GM20431 (cell line): ENCODE data around the gene DNAJB7.
"Not testable (repeated sequence)": the region's sequence is repeated elsewhere in the genome, so short reads cannot be mapped to it uniquely, and the experiment has no call there.

ENCODE experiments used
- in situ Hi-C: fragments of 300-500 bp; cut with MseI, MboI; formaldehyde crosslinking; loops from one replicate; pipeline ENCODE4 v1.15.0; 2020; ENCODE audit warnings: low sequenced_read_pairs; ENCODE audit not compliant: unreplicated experiment

The DNAJB7 gene

DNA sequence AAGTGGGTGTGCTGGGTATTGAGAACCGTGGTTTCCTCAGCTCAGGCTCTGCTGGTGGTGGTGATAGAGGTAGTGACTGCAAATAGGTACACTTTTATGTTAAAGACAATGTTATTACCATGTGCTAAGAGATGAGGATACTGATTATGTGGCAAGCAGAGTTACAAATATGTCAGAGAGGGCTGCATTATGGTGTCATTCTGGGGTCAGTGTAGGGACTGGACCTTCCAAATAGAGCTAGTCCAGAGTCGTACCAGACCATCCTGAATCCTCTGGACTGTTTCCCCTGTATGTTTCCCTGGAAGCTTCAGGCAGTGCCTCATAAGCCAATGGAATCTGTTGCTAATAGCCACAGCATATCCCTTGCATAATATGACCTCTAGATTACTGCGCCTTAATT lies at the start of gene DNAJB7:
Gene DNAJB7 (minus strand): TSS at position 101 of the 400 bp plus-strand sequence. CDS start 119 bp downstream, outside the sequence.
- in situ Hi-C loops, result no loop called here

DNA sequence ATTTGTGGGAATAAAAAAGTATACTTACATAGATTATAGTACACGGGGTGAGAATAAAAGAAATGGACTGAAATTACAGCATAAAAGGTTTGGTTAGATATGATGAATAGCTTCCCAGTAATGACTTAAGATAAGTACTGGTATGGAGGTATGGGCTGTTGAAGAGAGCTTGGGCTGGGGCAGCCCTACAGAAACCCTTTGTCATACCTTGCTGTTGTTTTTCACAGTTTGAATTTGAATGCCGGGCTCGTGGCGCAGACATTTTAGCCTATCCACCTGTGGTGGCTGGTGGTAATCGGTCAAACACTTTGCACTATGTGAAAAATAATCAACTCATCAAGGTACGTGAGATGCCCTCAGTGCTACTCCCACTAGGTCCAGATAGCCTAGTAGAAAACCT lies 47.0 kb upstream of the DNAJB7 start:
- in situ Hi-C loops, result no loop called here

DNA sequence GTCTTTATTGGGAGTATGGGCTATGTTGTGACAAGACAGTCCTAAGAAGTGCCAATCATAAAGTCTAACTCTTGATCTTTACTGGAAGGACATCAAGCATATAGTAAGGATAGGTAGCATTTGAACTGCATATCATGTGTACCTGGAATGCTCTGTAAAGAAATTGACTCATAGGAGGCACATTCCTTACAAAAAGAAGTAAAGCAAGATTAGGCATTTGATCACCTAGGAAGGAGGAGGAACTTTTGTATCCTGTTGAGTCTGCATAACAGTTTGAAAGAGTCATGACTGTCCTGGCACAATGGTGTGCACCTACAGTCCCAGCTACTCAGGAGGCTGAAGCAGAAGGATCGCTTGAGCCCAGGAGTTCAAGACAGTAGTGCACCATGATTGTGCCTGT lies 42.2 kb upstream of the DNAJB7 start:
- in situ Hi-C loops, result no loop called here

DNA sequence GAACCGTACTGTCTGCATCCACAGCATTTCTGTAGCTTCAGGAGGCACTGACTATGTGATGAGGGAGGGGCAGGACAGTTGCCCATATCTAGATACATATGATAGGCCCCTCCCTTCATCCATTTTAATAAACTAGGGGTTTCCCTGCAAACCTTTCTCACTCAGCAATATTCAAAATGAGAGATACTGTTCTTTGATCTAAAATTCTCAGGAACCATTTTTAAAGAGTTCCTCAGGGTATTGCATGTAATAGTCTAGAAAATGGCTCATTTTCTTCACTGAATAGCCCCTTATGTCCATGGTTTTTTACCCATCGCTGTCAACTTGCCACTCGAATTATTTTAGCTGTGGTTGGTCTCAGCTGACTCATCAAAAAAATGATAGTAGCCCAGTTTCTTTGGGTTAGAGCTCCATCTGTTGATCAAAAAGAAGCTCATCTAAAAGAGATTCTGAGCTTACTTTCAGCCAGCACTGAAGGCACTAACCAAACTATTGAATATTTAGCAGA lies 37.0 kb upstream of the DNAJB7 start:
- in situ Hi-C loops, result no loop called here

DNA sequence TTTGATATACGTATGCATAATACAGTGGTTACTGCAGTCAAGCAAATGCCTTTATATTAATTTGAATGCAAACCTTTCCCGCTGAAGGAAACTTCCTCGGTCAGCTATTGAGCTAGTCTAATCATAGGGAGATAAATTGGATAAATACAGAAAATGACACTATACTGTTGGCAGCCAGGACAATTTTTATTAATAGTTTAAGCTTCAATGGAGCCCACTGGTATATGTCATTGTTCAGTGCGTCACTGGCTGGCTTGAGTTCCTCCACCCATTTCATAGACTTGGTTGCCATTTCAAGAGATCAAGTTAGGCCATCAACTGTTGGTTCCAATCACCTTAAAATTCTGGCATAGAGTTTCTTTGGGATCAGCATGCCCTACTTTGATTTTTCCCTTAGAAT lies 32.5 kb upstream of the DNAJB7 start:
- in situ Hi-C loops, result no loop called here

DNA sequence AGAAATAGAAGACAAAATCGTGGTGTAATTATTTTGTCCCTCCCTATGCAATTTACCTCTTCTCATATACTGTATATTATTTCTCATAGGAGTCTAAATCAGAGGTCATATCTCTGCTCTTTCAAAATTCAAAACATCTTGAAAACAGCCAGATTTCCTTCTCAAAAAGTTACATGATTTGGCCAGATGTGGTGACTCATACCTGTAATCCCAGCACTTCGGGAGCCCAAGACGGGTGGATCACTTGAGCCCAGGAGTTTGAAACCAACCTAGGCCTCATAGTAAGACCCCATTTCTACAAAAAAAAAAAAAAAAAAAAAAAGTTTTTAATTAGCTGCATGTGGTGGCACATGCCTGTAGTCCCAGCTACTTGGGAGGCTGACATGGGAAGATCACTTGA lies 29.0 kb upstream of the DNAJB7 start:
- in situ Hi-C loops, result no loop called here

DNA sequence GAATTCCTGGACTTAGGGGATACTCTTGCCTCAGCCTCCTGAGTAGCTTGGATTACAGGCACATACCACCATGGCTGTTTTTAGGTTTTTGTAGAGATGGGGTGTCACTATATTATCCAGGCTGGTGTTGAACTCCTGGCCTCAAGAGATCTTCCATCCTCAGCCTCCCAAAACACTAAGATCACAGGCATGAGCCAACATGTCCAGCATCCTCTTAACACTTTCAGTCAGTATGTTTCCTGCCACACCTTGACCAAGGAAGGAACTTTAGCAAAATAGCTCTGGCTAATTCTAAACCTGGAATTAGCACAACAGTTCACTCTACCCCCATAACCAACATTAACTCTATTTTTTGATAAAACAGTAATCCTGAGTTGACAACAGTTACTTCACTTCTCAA lies 27.2 kb upstream of the DNAJB7 start:
- in situ Hi-C loops, result no loop called here

DNA sequence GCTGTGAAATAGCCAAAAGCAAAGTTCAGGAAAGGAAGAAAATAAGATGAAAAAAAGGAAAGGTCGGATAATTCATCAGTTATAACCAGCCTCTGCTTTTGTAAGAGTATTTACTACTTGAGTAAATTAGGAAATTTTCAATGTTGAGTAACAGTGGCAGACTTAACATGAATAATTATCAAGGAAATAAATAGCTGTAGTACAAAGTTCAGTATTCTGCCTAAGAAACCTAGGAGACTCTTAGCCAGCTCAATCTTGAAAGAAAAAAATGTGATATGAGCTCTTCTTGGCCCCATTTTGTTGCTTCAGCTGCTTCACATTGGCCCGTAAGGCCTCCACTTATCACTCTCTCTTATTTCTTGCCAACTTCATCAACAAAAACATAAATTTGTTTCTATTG lies 17.0 kb upstream of the DNAJB7 start:
- in situ Hi-C loops, result no loop called here

DNA sequence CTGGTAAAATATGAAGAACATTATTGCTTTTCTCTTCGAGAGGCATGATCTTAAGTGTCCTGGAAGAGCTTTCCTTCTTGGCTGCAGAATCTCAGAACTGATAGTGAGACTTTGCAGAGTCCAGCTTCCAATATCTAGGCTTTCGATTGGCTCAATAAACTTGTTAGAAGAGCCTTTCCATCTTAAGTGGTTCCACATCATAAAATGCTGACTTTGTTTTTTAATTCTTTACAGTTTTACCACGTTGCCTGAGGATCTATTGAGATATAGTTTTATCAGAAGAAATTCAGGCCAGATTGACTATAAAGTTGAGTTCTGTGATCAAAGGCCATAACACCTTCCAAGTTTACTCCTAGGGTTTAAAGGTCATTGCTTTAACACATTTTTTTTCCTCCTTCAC lies 15.6 kb upstream of the DNAJB7 start:
- in situ Hi-C loops, result no loop called here

DNA sequence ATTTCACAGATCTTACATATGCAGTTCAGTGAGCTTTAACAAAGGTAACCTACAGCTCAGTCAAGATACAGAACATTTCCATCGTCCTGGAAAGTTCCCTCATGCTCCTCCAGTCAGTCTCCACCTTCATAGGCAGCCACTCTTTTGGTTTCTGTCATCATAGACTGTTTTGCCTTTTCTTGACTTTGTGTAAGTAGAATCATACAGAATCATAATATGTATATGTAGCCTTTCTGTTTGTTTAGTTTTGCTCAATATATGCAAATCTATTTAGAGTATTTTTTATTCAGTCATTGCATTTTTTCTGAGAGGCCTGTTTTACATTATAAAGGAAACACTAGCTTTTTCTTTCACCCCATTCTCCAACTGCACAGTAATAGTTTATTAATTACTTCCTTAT lies 15.0 kb upstream of the DNAJB7 start:
- in situ Hi-C loops, result no loop called here

DNA sequence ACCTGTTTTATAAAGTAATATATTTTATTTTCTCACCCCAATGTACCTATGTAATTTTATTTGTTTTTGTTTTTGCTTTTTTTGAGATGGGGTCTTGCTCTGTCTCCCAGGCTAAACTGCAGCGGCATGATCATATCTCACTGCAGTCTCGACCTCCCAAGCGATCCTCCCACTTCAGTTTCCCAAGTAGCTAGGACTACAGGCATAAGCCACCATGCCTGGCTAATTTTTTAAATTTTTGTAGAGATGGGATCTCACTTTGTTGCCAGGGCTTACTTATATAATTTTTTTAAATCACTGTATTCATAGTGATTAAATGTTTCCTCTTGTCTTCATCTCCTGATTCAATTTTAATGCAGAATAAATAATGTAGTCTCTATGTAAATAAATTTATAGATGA lies 13.2 kb upstream of the DNAJB7 start:
- in situ Hi-C loops, result no loop called here

DNA sequence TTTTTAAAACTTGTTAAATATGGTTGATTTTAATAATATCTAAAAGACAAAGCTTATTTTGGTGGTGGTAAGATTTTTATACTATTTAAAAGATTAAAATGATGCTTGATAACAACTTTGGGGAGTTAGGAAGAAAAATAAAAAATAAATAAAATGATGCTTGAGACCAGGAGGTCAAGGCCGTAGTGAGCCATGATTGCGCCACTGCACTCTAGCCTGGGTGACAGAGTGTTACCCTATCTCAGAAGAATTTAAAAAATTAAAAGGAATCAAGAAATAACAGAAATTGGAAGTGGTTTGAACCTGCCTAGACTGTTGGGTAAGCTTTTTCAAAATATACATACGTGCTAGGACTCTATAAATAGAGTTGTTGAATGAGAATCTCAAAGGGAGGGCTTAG lies 12.1 kb upstream of the DNAJB7 start:
- in situ Hi-C loops, result no loop called here

DNA sequence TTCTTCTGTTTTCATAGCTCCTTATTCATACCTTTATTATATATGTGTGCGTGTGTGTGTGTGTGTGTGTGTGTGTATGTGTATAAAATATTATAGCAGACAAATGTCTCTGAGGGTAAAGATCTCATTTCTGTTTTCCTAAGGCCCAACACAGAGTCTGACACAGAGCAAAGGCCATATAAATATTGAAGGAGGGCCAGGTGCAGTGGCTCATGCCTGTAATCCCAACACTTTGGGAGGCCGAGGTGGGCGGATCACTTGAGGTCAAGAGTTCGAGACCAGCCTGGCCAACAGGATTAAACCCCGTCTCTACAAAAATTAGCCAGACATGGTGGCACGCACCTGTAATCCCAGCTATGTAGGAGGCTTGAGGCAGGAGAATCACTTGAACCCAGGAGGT lies 6.5 kb upstream of the DNAJB7 start:
- in situ Hi-C loops, result not testable (repeated sequence)

DNA sequence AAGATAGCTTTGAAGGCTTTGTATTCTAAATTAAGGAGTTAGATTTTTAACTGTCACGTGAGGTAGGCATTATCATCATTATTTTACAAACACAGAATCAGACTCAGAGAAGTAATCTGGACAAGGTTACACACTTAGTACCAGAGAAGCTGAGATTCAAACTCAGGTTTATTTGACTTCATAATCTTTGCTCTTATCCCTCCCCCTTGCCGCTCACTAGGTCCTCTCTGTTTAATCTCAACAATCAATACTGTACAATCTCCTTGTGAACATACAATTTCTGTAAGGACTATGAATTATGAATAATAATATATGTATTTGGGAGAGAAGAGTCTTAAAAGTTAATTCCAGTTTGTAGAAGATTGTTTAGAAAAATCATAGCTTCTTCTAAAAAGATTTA lies 5.2 kb upstream of the DNAJB7 start:
- in situ Hi-C loops, result no loop called here

DNA sequence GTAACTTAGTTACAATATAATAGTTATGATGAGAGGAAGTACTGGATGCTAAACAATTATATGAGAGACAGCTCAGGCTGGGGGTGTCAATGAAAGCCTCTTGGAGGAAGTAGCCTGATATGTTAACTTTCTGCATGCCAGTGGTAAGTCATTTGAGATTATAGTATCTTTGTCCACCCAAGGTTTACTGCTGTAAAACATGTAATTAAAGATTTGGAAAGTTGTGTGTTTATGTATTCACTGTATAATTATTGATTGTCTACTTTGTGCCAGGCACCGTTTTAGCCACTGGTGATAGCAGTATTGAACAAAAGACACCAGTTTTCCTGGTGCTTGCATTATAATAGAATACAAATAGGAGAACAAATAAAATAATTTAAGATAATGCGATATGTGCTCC lies 624 bp upstream of the DNAJB7 start:
- in situ Hi-C loops, result no loop called here

DNA sequence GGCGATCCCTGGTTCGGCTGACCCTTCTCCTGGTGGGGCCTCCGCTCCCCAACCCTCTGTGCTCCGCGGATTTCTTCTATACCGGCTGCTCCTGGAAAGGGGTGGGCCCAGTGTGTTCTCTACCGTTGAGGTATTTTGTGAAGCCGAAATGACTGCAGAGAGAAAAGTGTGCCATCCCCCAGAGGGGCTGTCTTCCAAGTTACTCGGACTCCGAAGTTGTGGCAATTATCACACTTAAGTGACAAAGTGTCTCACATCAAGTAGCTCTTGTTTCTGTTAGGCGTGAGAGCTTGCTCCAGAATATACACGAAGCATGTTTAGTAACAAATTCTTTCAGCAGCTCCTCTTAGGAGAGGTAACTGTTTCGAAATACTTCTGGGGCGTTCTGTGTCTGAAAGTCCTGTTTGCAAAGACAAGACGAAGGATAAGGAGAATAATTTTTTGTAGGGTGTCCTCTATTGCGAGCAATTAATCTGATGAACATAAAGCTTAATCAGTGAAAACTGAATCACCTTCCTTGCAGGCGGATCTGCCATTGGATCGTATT lies 4.5 kb downstream of the DNAJB7 start:
- in situ Hi-C loops, result no loop called here

DNA sequence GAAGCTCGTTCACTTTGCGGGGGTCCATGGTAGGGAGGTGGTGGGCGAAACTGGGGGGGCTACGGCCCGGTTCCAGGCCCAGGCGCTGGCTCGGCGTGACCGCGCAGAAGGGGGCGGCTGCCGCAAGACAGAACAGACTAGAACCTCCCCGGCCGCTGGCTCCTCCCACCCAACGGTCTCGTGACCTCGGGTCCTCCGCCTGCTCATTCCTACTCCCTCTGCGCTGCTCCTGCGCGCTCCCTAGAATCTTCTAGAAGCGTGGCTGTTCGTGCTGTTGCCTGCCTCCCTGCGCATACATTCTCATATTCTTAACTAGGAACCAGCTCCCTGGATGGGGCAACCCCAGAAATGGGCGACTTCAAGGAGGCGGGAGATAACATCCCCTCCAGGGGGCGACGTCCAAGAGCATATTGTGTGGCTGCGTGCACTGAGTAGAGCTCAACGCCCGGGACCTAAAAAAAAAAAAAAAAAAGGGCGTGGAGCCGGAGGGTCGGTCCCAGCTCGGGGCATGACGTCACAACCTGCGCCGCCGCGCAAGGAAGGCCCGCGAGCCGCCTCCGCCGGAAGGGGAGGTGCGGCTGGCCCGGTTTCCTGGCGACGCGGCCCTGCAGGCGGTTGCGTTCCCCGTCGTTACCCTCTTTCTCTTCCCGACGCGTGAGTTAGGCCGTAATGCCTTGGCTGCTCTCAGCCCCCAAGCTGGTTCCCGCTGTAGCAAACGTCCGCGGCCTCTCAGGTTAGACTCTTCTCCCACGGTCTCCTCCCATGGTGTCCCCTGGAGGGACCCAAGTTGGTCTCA lies 5.2 kb downstream of the DNAJB7 start, which contains the start of the genes ST13 and XPNPEP3:
Gene ST13 (minus strand): TSS at position 127 of the 796 bp plus-strand sequence. CDS start 99 bp downstream, at position 28.
Gene XPNPEP3 (plus strand): TSS at position 636 of the 796 bp plus-strand sequence. CDS start 34 bp downstream, at position 670.
- in situ Hi-C loops, result no loop called here

DNA sequence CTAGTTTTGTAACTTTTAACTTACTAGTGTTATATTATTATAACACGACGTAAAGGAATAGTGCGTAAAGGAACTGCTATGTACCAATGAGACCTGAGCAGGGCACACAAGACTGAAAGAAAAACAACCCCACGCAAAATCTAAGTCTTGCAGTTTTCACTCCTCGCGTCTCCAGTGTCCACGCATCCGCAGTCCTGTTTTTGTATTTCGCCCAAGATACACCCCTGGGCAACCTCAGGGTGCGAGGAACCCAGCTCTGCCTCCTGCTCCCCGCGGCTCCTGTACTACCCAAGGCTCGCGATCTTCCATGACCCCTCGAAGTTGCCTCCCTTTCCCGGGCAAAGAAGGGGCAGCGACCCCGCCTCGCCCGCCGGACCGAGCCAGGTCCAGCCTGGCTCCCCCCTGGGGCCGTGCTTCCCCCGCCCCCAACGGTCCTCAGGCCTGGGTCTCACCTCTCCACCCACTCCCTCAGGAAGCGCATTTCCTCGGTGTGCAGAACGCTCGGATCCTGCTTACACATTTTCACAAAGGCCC lies 5.9 kb downstream of the DNAJB7 start:
- in situ Hi-C loops, result no loop called here

DNA sequence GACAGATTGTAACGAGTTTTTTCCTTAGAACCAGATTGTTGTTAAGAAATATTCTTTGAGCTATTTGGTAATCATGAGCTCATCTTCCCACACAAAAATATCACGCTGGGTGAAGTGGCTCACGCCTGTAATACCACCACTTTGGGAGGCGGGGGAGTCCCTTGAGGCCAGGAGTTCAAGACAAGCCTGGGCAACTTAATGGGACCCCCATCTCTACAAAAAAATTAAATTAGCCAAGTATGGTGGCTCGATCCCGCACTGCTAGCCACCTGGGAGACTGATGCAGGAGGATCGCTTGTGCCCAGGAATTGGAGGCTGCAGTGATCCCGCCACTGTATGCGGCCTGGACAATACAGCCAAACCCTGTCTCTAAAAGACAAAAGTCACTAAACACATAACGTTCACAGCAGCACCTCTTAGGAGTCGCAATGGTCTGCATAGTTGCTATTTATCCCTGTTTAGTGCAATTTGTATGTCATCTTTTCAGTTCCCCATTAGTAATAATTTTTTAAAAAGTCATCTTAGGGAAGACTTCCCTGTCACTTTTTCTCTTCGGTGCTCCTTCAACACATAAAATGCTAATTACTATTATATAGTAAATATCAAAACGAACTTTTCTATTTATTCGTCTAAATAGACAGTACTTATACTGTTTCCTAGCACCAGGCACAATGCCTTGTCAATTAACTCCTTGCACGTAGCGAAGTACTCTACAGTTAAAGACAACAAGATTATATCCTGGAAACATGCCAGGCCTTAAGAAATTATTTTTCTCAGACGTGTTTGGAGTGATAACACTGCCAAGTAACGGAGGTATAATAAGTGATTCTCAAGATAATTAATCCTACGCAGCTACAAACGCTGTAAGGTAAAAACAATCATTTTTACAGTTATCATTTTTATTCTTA lies 6.6 kb downstream of the DNAJB7 start:
- in situ Hi-C loops, result no loop called here

DNA sequence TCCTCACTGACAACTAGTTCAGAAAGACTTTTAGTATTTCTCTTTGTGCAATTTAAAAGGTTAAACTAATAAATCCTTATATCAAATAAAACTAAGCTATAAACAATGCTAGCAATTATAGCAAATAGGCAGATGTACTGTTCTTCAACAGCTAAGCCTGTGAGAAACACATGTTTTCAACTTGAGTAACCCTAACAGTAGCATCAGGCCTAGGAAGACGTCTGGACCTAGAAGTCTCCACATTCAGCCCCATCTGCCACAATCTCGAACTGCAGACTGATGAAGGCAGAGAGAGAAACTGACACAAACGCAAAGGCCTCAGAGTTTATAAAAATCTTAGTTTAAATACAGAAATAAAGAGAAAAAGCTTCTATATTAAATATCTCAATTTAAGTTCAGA lies 8.0 kb downstream of the DNAJB7 start:
- in situ Hi-C loops, result no loop called here
